Frontal cortex (tissue), 4 donors: ENCODE data around the gene CLPTM1L. TPM values are rescaled to one million over a fixed set of nuclear protein-coding genes. Genes with fewer than 3 reads are reported as not detected.
"Not testable (repeated sequence)": the region's sequence is repeated elsewhere in the genome, so short reads cannot be mapped to it uniquely, and the experiment has no call there.

Experiments used
- DNase-seq, 2 donors: peaks; one replicate each; pipeline ENCODE4 v3.0.0; 2012; ENCODE audit warnings: low spot score in 2 of 2
- FAIRE-seq: peaks from 2 replicates; lab custom pipeline; 2012; peaks lifted over from hg19 to GRCh38; lab: Jason Lieb, UNC
- total RNA-seq: library from RNA; depleted of rRNA; stranded (reverse); fragments of >200 nt; gene quantifications from one replicate; pipeline ENCODE4 v1.2.3, GENCODE V29; 2014
- donor health status: control.
- donor health status: control.
- donor health status: control.

Gene CLPTM1L
- total RNA-seq, 1 donor from 2014 or later: 104 TPM

DNA sequence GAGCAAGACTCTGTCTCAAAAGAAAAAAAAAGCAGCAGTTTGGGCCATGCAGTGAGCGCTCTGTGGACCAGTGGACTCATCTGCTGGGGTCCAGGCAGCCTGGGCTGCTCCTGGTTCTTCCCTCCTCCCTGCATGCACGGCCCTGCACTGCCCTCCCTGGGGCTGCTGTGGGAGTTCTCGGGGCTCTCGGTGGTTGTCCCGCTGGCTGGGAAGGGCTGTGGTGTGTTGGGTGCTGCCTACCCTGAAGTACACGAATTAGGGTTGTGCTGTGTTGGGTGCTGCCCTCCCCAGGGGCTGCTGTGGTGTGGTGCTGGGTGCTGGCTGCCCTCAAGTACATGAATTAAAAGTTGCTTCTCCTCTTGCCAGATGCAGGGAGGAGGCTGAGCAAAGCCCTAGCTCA, 18.3 kb upstream of the CLPTM1L start:
- FAIRE-seq (no peak), DNase-seq (no peak)

GRCh38 chr5:1362242-1363015, 17.5 kb upstream of the CLPTM1L start:
- FAIRE-seq (no peak), DNase-seq (no peak)

DNA sequence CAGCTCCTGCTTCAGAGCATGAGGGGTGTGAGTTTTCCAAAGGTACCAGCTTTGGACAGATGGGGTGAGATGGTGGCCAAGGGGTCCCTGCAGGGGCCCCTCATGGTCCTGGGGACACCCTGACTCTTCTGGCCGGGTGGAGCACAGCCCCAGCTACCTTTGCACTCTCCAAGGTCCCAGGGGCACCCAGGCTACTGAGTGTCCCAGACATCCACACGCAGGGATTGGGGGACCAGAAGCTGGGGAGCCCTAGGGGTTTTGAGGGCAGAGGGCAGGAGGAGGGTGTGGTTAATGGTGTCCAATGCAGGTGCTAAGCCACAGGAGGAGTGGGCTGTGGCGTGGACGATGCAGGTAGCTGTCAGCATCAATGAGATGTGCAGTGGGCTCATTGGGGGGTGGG, 16.0 kb upstream of the CLPTM1L start:
- FAIRE-seq (no peak), DNase-seq (no peak)

- DNase-seq, FAIRE-seq: not testable (repeated sequence)
Measured at GRCh38 chr5:1360367-1360766, 15.5 kb upstream of the CLPTM1L start.

GRCh38 chr5:1359713-1360112, 14.8 kb upstream of the CLPTM1L start:
- DNase-seq: no peak
- no peak for FAIRE-seq

DNA sequence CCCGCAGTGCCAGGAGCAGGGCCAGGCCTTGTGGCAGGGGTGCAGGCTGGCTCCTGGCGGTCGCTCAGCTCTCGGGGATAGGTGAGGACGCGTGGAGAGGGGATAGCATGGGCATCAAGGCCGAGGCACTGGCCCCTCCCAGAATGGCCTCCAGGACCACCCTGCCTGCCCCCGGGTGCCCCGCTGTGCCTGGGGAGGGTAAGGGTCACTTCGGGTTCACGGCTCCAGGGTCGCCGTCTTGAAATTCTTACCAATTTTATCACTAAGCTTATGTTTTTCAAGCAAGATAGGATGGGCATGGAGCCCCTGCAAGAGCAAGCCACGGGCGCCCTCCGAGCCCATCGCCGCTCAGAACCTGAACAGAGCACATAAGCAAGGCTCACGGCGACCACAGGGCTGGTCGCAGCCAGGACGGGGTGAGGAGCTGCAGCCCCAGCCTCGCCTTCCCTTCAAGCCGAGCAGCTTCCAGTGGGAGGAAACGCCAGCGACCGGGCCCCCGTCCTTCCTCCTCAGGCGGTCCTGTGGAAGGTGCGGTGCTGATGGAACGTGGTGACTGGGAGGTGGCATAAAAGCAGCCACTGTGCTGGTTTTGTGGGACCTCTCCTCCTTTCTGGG, 14.2 kb upstream of the CLPTM1L start:
- DNase-seq (no peak), FAIRE-seq (no peak)

- FAIRE-seq: no peak
- DNase-seq: no peak
Measured at GRCh38 chr5:1358726-1359025, 13.8 kb upstream of the CLPTM1L start.

DNA sequence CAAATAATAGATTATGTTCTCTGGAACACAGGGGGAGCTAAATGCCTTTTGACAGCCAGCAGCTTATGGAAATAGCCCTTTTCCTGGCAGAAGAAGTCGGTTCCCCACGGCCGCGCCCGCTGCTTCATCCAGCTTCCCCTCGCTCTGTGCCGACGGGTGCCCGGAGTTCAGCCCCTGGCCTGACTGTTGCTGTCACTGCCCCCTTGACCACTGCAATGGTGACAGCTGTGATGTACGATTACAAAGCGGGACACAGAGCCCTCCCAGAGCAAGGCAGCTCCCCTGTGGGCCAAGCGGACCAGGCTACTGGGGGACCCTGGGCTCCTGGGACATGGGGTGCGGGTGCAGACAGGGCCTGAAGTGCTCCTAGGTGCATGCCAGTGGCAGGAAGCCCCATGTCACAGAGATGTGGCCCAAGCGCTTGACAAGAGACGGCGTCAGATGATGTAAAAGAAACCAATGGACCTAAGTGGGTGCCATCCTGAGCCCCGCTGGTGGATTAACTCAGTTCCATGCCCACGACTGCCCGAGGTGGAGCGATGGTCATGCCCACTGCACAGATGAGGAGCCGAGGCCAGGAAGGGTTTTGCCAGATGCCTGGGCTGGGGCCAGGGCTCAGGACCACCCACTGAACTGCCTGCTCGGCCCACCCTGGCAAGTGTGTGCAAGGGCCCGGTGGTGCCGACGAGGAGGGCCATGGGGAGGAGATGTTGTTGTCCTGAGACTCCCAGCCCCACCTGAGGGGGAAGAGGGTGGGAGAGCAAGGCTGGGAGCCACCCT, 13.2 kb upstream of the CLPTM1L start:
- no peak for DNase-seq
- no peak for FAIRE-seq

- no peak for DNase-seq
Measured at GRCh38 chr5:1356873-1357787, 12.2 kb upstream of the CLPTM1L start.

DNA sequence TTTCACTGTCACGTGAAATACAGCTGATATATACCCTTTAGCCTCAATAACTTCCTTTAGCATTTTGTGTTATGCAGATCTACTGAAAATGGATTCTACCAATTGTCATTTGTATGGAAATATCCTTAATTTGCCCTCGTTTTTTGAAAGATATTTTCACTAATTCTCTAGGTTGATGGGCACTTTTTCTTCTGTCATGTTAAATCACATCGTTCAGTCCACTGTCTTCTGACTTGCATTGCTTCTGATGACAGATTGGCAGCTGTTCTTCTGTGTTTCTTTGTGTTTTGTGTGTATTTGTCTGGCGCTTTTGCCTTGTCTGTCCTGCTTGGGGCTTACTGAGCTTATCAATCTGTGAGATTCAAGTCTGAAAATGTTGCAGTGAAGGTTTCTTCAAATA, 9.7 kb upstream of the CLPTM1L start:
- no peak for DNase-seq
- no peak for FAIRE-seq

More at GRCh38 chr5:1356873-1357787, 12.2 kb upstream of the CLPTM1L start:
- no peak for FAIRE-seq

DNA sequence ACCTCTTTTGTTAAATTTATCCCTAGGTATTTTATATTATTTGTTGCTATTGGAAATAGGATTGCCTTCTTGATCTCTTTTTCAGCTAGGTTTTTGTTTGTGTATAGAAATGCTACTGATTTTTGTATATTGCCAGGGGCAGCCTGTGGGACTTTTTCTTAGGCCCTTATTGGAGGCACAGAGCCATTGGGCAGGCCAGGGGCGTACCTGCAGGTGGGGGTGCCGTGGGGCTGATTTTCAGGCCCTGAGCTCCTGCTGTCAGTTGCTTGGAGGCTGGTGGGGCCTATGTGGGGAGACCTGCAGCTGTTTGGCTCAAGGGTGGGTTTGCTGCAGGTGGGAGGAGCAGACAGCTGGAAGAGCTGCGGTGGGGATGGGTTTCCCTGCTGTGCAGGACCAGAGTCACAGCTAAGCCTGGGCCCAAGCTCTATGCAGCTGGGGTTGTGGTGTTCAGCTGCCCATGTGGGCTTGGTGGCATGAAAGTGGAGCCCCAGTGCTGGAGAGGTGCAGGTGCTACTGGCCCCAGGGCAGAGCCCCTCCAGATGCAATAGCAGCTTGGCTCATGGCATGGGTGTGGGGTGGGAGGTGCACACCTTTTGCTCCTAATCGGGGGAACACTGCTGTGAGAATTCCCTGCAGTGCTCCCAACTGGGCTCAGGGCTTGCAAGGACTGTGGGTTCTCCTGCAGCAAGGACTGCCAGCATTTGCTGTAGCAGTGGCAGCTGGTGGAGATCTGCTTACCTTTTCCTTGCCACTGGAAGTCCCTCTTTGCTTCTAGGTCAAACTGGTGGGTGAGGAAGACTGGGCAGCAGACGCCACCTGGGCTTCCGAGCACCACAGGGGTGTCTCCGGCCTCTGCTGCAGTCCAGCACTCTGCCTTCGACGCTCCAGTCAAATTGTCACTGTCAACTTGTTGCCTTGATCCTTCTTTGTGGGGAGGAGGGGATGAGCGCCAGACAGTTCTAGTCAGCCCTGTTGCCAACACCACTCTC, 7.6 kb upstream of the CLPTM1L start:
- DNase-seq (no peak), FAIRE-seq (no peak)

DNA sequence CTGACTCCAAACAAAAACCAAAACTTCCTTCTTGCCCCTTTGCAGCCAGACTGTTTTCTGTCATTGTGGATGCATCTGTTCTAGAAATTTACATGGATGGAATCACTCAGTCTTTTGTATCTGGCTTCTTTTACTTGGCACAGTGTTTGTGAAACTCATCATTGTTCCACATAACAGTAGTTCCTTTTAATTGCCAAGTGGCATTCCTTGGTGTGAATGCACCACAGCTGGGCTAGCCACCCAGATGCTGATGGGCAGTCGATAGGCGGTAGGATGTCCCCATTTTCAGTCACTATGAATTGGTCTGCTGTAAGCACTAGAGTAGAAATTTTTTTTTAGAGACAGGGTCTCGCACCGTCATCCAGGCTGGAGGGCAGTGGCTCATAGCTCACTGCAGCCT, 6.3 kb upstream of the CLPTM1L start:
- DNase-seq (peak in 1 of 2 donors; percentile 53), FAIRE-seq (peak; percentile 24)

DNA sequence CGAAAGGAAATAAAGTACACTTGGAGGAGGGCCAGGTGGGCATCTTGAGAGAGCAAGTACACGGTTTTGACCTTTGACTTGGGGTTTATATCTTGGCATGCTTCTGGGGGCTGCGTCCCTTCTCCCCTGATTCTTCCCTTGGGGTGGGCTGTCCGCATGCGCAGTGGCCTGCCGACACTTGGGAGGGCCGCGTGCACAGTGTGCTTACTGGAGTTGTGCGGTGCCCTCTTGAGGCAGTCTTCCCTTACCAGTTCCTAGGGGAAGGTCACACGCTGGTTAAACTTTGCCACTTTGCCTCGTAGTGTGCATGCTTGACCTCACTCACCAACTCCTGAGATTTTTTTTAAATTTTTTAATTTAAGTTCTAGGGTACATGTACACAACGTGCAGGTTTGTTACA, 4.3 kb upstream of the CLPTM1L start:
- DNase-seq (no peak), FAIRE-seq (no peak)

GRCh38 chr5:1348986-1349245, 4.0 kb upstream of the CLPTM1L start:
- DNase-seq (no peak), FAIRE-seq (no peak)

- DNase-seq (no peak), FAIRE-seq (no peak)
Measured at GRCh38 chr5:1347571-1347970, 2.7 kb upstream of the CLPTM1L start.

DNA sequence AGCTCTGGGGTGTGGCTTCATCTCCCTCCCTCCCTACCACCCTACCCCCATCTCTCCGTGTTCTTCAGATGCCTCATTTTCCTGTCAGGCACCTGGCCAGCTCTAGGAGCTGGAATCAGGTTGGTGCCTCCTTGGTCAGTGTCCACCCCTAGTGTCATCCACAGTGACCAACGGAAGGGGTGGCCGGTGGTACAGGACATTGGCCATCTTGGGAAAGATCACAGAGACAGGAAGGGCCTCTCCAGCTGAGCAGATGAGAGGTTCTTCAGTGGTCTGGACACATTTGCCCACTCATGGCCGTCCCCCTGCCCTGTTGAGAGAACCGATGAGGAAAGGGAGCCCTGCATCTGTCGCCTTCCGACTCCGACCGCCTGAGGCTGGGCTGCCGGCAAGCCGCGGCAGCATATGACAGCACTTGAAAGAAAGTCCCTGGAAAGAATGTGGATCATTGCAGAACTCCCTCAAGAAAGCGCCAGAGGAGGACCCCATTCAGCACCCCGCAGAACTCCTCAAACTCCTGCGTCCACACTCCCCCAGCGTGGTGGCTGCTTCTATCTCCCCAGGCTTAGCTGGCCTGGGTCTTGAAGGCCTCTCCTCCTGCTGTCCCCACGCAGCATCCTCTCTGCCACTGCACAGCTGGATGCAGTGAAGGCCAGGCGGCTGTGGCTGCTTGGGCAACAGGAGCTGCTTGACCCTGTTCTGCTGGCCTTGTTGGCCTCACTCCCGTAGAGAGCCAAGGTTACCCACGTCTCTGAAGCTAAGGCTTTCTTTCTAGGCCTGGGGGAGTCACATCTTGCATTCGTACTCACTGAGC, 1.9 kb upstream of the CLPTM1L start:
- DNase-seq: no peak
- no peak for FAIRE-seq

- FAIRE-seq (no peak), DNase-seq (no peak)
Measured at GRCh38 chr5:1345876-1346626, 1.2 kb upstream of the CLPTM1L start.
